ENCODE data around the gene CABLES2. TPM values are rescaled to one million over a fixed set of nuclear protein-coding genes. Genes with fewer than 3 reads are reported as not detected.

The CABLES2 gene
- total and polyA plus RNA-seq, 3 donors from 2014 or later = 51.0 to 83.0 (median 58.6) TPM

GRCh38 chr20:62354811-62355341 is 52.2 kb downstream of the CABLES2 start:
- no peak for DNase-seq
- TF ChIP-seq POLR2A (IDR thresholded peaks at IDR 0.05) = no peak
- TF ChIP-seq, protein P1, sequence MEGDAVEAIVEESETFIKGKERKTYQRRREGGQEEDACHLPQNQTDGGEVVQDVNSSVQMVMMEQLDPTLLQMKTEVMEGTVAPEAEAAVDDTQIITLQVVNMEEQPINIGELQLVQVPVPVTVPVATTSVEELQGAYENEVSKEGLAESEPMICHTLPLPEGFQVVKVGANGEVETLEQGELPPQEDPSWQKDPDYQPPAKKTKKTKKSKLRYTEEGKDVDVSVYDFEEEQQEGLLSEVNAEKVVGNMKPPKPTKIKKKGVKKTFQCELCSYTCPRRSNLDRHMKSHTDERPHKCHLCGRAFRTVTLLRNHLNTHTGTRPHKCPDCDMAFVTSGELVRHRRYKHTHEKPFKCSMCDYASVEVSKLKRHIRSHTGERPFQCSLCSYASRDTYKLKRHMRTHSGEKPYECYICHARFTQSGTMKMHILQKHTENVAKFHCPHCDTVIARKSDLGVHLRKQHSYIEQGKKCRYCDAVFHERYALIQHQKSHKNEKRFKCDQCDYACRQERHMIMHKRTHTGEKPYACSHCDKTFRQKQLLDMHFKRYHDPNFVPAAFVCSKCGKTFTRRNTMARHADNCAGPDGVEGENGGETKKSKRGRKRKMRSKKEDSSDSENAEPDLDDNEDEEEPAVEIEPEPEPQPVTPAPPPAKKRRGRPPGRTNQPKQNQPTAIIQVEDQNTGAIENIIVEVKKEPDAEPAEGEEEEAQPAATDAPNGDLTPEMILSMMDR (IDR thresholded peaks at IDR 0.05) = no peak
- Histone ChIP-seq H3K4me3 (no peak overlapping the region), H3K27me3 (no peaks in the 10 kb centered on the region), H3K36me3 (ENCODE audit: low read depth, missing control alignments) (no peaks in the 10 kb centered on the region), H3K4me1 (peaks cover 52% of the 10 kb centered on the region), H3K27ac (peak overlapping the region; percentile 66 to 80), H3K9me3 (no peaks in the 10 kb centered on the region)
- intact Hi-C loops (cut with DNase I; ENCODE audit: low total_unique reads) = no loop called here
- WGBS, 2 donors = 67 to 70% methylated on average over 4 to 16 of the region's 16 CpGs

- intact Hi-C loops (cut with DNase I; ENCODE audit: low total_unique reads) = no loop called here
- peak overlapping the region in 1 of 2 donors; percentile 66 for H3K27ac ChIP-seq
Observed at GRCh38 chr20:62354031-62354808, 52.9 kb downstream of the CABLES2 start.

GRCh38 chr20:62353289-62354030 is 53.6 kb downstream of the CABLES2 start:
- DNase-seq = no peak
- H3K4me1 ChIP-seq = peaks cover 48% of the 10 kb centered on the region
- H3K36me3 ChIP-seq (ENCODE audit: low read depth, missing control alignments) = no peaks in the 10 kb centered on the region
- H3K27me3 ChIP-seq = no peaks in the 10 kb centered on the region
- 92% methylated on average over 16 of the region's 16 CpGs; no CpG with 5 or more reads in 1 of the 2 donors for WGBS, 2 donors
- intact Hi-C loops (cut with DNase I; ENCODE audit: low total_unique reads) = no loop called here
- H3K4me3 ChIP-seq = no peak overlapping the region
- H3K27ac ChIP-seq = no peak overlapping the region
- H3K9me3 ChIP-seq = no peaks in the 10 kb centered on the region
- TF ChIP-seq, protein P1 (IDR thresholded peaks at IDR 0.05) = no peak
- TF ChIP-seq POLR2A (IDR thresholded peaks at IDR 0.05) = no peak

More at GRCh38 chr20:62354031-62354808, 52.9 kb downstream of the CABLES2 start:
- 78 to 84% methylated on average over 5 to 14 of the region's 14 CpGs for WGBS, 2 donors
- Histone ChIP-seq H3K27me3 (no peaks in the 10 kb centered on the region), H3K4me3 (no peak overlapping the region), H3K36me3 (ENCODE audit: low read depth, missing control alignments) (no peaks in the 10 kb centered on the region), H3K4me1 (peaks cover 52% of the 10 kb centered on the region), H3K9me3 (no peaks in the 10 kb centered on the region)
- DNase-seq = no peak
- no peak for TF ChIP-seq POLR2A (IDR thresholded peaks at IDR 0.05)
- TF ChIP-seq, protein P1 (IDR thresholded peaks at IDR 0.05) = no peak

- DNase-seq = peak; percentile 85
- WGBS, 2 donors = 79% methylated on average over 18 to 43 of the region's 43 CpGs
- no peaks in the 10 kb centered on the region for H3K9me3 ChIP-seq
- H3K4me1 ChIP-seq = peaks cover 40% of the 10 kb centered on the region
- no peak for TF ChIP-seq POLR2A (IDR thresholded peaks at IDR 0.05)
- TF ChIP-seq, protein P1 (IDR thresholded peaks at IDR 0.05) = no peak
- H3K4me3 ChIP-seq = no peak overlapping the region
- intact Hi-C loops (cut with DNase I; ENCODE audit: low total_unique reads) = no loop called here
- no peak overlapping the region for H3K27ac ChIP-seq
- H3K27me3 ChIP-seq = no peaks in the 10 kb centered on the region
- H3K36me3 ChIP-seq (ENCODE audit: low read depth, missing control alignments) = no peaks in the 10 kb centered on the region
Observed at GRCh38 chr20:62352402-62353288, 54.4 kb downstream of the CABLES2 start.

All from testis (tissue), 3 donors.